ENCODE data around the gene CHCHD1. TPM values are rescaled to one million over a fixed set of nuclear protein-coding genes. Genes with fewer than 3 reads are reported as not detected.

Gene CHCHD1
- total RNA-seq, 1 experiment from 2014 or later, result 44.1 TPM

GRCh38 chr10:73801253-73801590 is 19.4 kb downstream of the CHCHD1 start:
- TF ChIP-seq CTCF (IDR thresholded peaks at IDR 0.05; ENCODE audit: unreplicated experiment), result no peak
- intact Hi-C loops (cut with micrococcal nuclease; ENCODE audit: unreplicated experiment), result no loop called here

GRCh38 chr10:73802276-73802991 is 20.6 kb downstream of the CHCHD1 start:
- intact Hi-C loops (cut with micrococcal nuclease; ENCODE audit: unreplicated experiment), result no loop called here
- CTCF ChIA-PET, result no interaction called here
- H3K36me3 Mint-ChIP-seq (ENCODE audit: insufficient read depth, unreplicated experiment), result peaks cover 53% of the 10 kb centered on the region
- TF ChIP-seq CTCF (IDR thresholded peaks at IDR 0.05; ENCODE audit: unreplicated experiment), result no peak
- BruUV-seq (replicated peaks), result no TSS peak
- no peak for DNase-seq
- no peak overlapping the region for H3K4me3 Mint-ChIP-seq (ENCODE audit: low read depth, unreplicated experiment)
- no peaks in the 10 kb centered on the region for H3K27me3 Mint-ChIP-seq (ENCODE audit: unreplicated experiment)
- no peaks in the 10 kb centered on the region for H3K9me3 Mint-ChIP-seq (ENCODE audit: low read depth, unreplicated experiment)
- no peak overlapping the region for H3K27ac Mint-ChIP-seq (ENCODE audit: unreplicated experiment)
- no peaks in the 10 kb centered on the region for H3K4me1 Mint-ChIP-seq (ENCODE audit: low read depth, unreplicated experiment)

More at GRCh38 chr10:73801253-73801590, 19.4 kb downstream of the CHCHD1 start:
- no TSS peak for BruUV-seq (replicated peaks)
- H3K27ac Mint-ChIP-seq (ENCODE audit: unreplicated experiment), result no peak overlapping the region
- H3K4me3 Mint-ChIP-seq (ENCODE audit: low read depth, unreplicated experiment), result no peak overlapping the region
- no peak for DNase-seq
- no peaks in the 10 kb centered on the region for H3K27me3 Mint-ChIP-seq (ENCODE audit: unreplicated experiment)
- H3K36me3 Mint-ChIP-seq (ENCODE audit: insufficient read depth, unreplicated experiment), result peaks cover 55% of the 10 kb centered on the region
- H3K9me3 Mint-ChIP-seq (ENCODE audit: low read depth, unreplicated experiment), result no peaks in the 10 kb centered on the region
- no peaks in the 10 kb centered on the region for H3K4me1 Mint-ChIP-seq (ENCODE audit: low read depth, unreplicated experiment)
- CTCF ChIA-PET, result no interaction called here

GRCh38 chr10:73803680-73804286 is 21.9 kb downstream of the CHCHD1 start:
- intact Hi-C loops (cut with micrococcal nuclease; ENCODE audit: unreplicated experiment), result no loop called here
- Mint-ChIP-seq H3K36me3 (ENCODE audit: insufficient read depth, unreplicated experiment) (peaks cover 45% of the 10 kb centered on the region), H3K4me3 (ENCODE audit: low read depth, unreplicated experiment) (no peak overlapping the region), H3K27me3 (ENCODE audit: unreplicated experiment) (no peaks in the 10 kb centered on the region), H3K4me1 (ENCODE audit: low read depth, unreplicated experiment) (peaks cover 3% of the 10 kb centered on the region), H3K9me3 (ENCODE audit: low read depth, unreplicated experiment) (no peaks in the 10 kb centered on the region), H3K27ac (ENCODE audit: unreplicated experiment) (no peak overlapping the region)
- BruUV-seq (replicated peaks), result no TSS peak
- CTCF ChIA-PET, result interaction anchor here (0.6 to 0.7 kb wide), 2 partner anchors 9 to 392 kb away, joined by 3 to 4 read pairs; no protein-coding TSS in a partner anchor
- no peak for DNase-seq
- no peak for TF ChIP-seq CTCF (IDR thresholded peaks at IDR 0.05; ENCODE audit: unreplicated experiment)

GRCh38 chr10:73806176-73806950 is 24.5 kb downstream of the CHCHD1 start:
- BruUV-seq (replicated peaks), result no TSS peak
- TF ChIP-seq CTCF (IDR thresholded peaks at IDR 0.05; ENCODE audit: unreplicated experiment), result no peak
- CTCF ChIA-PET, result no interaction called here
- Mint-ChIP-seq H3K27ac (ENCODE audit: unreplicated experiment) (no peak overlapping the region), H3K4me3 (ENCODE audit: low read depth, unreplicated experiment) (no peak overlapping the region), H3K4me1 (ENCODE audit: low read depth, unreplicated experiment) (peaks cover 10% of the 10 kb centered on the region), H3K9me3 (ENCODE audit: low read depth, unreplicated experiment) (no peaks in the 10 kb centered on the region), H3K27me3 (ENCODE audit: unreplicated experiment) (no peaks in the 10 kb centered on the region), H3K36me3 (ENCODE audit: insufficient read depth, unreplicated experiment) (peaks cover 34% of the 10 kb centered on the region)
- no peak for DNase-seq
- intact Hi-C loops (cut with micrococcal nuclease; ENCODE audit: unreplicated experiment), result no loop called here
